ENCODE results near the gene SPINK9. TPM values are rescaled to one million over a fixed set of nuclear protein-coding genes. Genes with fewer than 3 reads are reported as not detected.

Gene SPINK9
- polyA plus RNA-seq, 10 donors = 0.33 to 0.62 (median 0.53) TPM; not detected in 7

- no peak for DNase-seq
Observed at GRCh38 chr5:148364343-148364742, 29.0 kb downstream of the SPINK9 start.

GRCh38 chr5:148368299-148368698 is 32.9 kb downstream of the SPINK9 start:
- no peak for DNase-seq

GRCh38 chr5:148372166-148372725 is 36.9 kb downstream of the SPINK9 start:
- DNase-seq = no peak

- peak in 1 of 3 donors; percentile 3 for DNase-seq
Observed at GRCh38 chr5:148372893-148373292, 37.5 kb downstream of the SPINK9 start.

GRCh38 chr5:148374690-148375360 is 39.5 kb downstream of the SPINK9 start:
- DNase-seq = peak; percentile 2 to 29 (median 17)

- DNase-seq = no peak
Observed at GRCh38 chr5:148376198-148376597, 40.8 kb downstream of the SPINK9 start.

- no peak for DNase-seq
Observed at GRCh38 chr5:148378670-148379069, 43.3 kb downstream of the SPINK9 start.

- no peak for DNase-seq
Observed at GRCh38 chr5:148379340-148379739, 44.0 kb downstream of the SPINK9 start.

GRCh38 chr5:148381906-148382305 is 46.5 kb downstream of the SPINK9 start:
- no peak for DNase-seq

GRCh38 chr5:148382961-148383360 is 47.6 kb downstream of the SPINK9 start:
- no peak for DNase-seq

GRCh38 chr5:148383564-148384379 is 48.4 kb downstream of the SPINK9 start, which contains the start of gene FBXO38:
TSS of gene FBXO38 (plus strand) at chr5:148383958. CDS start at chr5:148394777, 10,819 bp downstream.
- DNase-seq = peak; percentile 97 to 99 (median 97)

- no peak for DNase-seq
Observed at GRCh38 chr5:148384380-148384737, 49.0 kb downstream of the SPINK9 start.

- no peak for DNase-seq
Observed at GRCh38 chr5:148385094-148385493, 49.7 kb downstream of the SPINK9 start.

- DNase-seq = no peak
Observed at GRCh38 chr5:148386041-148386440, 50.7 kb downstream of the SPINK9 start.

GRCh38 chr5:148387325-148387724 is 52.0 kb downstream of the SPINK9 start:
- DNase-seq = peak in 1 of 3 donors; percentile 23

- DNase-seq = no peak
Observed at GRCh38 chr5:148388696-148389095, 53.3 kb downstream of the SPINK9 start.

Other genes starting within 250 kb of the SPINK9 start
- not detected for gene SPINK14, start 167.0 kb upstream of the SPINK9 start, polyA plus RNA-seq (ENCODE audit: insufficient read length in 10 of 10)
- not detected for gene SPINK6, start 132.5 kb upstream of the SPINK9 start, polyA plus RNA-seq (ENCODE audit: insufficient read length in 10 of 10)
- gene MARCOL, start 97.0 kb upstream of the SPINK9 start, polyA plus RNA-seq (ENCODE audit: insufficient read length in 10 of 10) = not detected
- gene SPINK13, start 66.8 kb upstream of the SPINK9 start, polyA plus RNA-seq (ENCODE audit: insufficient read length in 10 of 10) = under 1 TPM in 5 of 10 donors, not detected in 5; 0.23 to 0.69 (median 0.47) TPM
- under 1 TPM in 1 of 10 donors, not detected in 9; 0.38 TPM for gene SPINK7, start 23.1 kb upstream of the SPINK9 start, polyA plus RNA-seq (ENCODE audit: insufficient read length in 10 of 10)
- gene FBXO38, start 48.4 kb downstream of the SPINK9 start, polyA plus RNA-seq (ENCODE audit: insufficient read length in 10 of 10) = 10 to 100 TPM; 19.7 to 32.4 (median 25.9) TPM